Stimulated activated CD8-positive, alpha-beta memory T cell treated with anti-CD3 and anti-CD28 coated beads, Interleukin-4, amount 100 ng/mL, for 4 hours (primary cell): ENCODE results near the gene PIK3CG.

Experiments used
- DNase-seq, 2 donors: peaks; one replicate each; pipeline ENCODE4 v3.0.0-alpha.2; 2020; ENCODE audit warnings: low read depth in 2 of 2, low spot score in 1 of 2

Gene PIK3CG

DNA sequence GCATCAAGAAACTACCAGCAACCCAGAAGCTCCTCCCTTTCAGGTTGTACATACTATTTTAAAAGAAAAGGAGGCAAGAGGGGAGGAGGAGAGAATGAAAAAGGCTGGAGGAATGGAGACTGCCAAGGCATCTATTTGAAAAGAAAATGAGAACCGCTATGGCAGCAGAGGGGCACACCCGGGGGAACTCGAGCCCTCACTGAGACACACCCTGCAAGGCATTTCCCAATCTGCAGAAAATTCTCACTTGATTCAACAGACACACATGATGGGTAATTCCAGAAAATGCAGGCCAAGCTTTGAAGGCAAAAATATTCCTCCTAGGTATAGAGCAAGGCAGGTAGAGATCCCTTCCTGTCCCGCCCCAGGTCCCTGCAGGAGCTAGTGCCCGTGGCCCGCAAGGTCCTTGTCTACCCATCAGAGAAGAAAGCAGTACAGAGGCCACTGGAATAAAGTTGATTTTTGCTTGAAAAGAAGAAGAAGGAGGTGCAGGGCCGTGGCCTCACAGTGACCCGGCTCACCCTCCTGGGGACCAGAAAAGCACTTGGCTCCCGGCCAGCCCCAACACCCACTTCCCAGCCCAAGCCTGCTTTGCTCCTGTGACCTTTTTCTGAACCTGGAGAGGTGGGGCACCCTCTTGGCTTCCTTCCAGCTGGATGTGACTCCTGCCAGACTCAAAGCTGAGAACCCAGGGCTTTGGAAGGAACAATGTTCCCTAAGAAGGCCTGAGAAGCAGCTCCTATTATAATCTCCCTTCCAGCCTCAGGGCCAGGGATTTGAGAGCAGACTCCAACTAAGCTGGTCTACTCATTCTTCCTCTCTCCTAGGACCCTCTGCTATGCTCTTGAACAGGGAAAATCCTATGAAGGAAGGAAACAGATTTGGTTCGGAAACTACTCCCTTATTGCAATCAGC lies 6.2 kb upstream of the PIK3CG start:
- no peak for DNase-seq

DNA sequence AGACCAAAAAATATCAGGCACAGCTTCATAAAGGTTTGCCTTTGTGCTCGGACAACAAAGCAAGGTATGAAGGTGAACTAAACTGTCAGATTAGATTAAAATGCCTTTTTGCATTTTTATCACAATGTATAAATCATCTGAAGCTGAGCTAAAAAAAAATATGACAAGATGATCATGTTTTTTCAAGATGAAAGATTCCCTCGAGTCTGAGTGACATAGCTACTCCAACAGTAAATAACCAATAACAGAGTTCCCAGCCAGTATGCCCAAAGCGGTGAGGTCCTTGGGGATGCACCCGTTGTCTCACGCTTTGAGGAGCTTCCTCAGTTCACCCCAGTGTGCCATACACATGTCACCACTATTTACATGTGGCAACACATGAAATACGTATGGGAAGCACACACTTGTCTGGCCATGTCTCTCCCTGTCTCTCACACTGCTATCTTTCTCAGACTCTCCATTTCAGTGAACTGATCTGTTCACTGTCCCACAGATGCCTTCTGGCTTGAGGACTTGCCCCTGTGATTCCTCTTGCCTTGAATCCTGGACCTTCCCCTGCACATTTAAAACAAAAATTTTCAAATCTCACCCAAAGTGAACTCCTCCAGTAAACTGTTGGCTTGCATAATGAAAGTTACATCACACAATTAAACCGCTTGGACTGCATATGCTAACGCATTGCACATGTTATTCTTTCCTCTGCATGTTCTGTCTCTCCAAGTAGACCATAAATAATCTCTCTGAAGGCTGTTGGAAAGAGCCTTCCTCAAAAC lies 2.6 kb upstream of the PIK3CG start:
- DNase-seq: no peak

DNA sequence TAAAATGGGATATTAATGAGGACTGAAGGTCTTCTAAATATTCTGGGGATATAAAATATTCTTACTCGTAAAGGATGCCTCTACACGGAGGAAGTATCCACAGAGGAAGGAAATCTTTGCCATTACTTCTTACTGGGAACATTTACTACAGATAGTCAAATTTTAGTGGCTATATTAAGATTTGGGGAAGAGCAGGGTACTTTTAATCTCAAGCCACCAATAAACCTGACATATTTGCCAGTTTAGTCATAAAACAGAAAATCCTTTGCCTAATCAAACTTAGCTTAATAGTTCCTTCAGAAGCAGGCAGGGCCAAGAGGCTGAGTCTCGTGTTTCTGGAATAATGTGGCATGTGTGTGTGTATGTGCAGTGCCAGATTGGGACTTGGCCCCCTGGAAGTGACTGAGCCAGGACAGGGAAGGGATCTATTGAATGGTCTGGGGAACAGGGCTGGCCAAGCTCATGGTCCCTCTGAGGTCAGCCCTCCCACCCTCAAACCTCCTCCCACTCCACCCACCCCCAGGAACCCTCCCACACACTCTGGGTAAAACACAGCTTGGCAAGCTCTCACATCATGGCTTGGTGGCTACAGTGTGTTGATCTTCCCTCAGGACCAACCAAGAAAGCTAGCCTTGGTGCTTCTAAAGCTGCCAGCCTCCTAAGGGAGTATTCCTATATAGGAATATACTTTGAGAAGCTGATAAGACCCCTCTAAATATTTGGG lies 1.6 kb upstream of the PIK3CG start:
- DNase-seq: no peak

DNA sequence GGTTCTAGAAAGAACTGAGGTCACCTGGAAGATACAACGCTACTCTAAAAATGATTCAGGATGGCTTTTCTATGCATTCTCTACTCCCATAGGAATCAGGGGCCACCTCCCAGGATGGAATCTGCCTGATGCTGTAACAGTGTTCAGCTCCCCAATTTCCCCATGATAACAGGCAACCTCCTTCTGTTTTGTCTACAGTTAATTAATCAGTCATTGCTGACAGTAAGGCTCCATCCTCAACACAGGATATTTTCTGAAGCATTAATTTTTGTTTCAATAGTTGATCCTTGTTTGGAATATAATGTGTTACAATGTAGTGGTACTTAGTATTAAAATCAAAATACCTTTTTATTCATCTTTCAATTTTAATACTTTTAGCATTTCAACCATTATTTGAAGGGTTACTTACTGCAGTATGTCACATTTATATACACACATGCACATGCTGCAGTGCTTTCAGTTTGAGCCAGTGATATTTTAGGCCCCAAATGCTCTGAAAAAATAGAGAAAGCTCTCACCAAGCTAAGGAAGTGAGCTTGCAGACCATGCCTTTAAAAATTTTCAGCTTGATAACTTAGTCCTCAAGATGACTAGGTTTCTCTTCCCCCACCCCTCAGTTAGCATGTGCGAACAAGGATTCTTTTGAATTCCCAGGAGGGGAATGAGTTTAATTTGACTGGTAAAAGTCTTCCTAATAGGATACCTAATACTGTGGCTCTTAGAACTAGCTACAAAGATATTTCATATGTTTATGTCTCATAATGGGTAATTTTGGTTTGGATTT lies 592 bp upstream of the PIK3CG start:
- DNase-seq: no peak

DNA sequence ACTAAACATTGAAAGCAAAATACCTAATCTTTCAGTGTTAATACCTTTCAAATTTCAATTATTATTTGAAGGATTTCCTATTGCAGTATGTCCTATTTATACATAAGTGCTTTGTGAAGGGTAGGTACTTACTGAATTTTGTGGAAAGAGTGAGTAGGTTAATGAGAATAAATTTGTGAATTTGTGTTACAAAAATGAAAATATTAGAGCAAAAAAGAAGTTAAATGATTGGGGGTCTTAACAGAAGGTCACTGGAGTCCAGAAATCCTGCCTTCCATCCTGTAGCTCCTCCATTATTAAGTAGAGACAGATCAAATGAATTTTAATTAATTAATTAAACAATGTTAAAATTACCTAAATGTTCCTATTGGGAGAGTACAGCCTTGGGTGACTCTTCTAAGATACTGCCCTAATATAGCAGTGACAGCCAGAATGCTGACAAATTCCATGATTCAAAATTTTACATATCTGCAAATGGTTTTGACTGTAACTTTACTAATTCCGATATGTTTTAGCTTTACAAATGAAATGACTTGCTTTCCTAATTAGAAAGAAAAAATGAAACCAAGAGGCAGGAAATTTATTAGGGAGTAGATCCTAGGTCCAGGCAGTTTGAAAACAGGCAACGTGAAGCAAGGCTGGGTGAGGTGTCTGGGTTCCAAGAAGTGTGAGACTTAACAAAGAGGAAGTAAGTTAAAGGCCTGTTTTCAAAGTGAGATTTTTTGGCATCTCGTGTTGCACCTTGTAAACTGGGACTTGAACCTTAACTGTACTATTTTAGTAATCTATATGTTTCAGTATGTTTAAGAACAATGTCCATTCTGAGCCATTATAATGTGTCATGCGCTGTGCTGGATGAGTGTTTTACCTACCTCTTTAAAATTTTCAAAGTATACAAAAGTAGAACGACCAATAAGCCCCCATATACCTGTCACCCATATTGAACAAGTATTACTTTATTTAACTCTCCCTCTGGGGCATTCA lies 1.5 kb downstream of the PIK3CG start:
- no peak for DNase-seq

DNA sequence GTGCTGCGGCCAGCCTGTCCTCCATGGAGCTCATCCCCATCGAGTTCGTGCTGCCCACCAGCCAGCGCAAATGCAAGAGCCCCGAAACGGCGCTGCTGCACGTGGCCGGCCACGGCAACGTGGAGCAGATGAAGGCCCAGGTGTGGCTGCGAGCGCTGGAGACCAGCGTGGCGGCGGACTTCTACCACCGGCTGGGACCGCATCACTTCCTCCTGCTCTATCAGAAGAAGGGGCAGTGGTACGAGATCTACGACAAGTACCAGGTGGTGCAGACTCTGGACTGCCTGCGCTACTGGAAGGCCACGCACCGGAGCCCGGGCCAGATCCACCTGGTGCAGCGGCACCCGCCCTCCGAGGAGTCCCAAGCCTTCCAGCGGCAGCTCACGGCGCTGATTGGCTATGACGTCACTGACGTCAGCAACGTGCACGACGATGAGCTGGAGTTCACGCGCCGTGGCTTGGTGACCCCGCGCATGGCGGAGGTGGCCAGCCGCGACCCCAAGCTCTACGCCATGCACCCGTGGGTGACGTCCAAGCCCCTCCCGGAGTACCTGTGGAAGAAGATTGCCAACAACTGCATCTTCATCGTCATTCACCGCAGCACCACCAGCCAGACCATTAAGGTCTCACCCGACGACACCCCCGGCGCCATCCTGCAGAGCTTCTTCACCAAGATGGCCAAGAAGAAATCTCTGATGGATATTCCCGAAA lies 2.7 kb downstream of the PIK3CG start:
- DNase-seq: no peak

DNA sequence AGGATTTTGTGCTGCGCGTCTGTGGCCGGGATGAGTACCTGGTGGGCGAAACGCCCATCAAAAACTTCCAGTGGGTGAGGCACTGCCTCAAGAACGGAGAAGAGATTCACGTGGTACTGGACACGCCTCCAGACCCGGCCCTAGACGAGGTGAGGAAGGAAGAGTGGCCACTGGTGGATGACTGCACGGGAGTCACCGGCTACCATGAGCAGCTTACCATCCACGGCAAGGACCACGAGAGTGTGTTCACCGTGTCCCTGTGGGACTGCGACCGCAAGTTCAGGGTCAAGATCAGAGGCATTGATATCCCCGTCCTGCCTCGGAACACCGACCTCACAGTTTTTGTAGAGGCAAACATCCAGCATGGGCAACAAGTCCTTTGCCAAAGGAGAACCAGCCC lies 3.3 kb downstream of the PIK3CG start:
- no peak for DNase-seq

DNA sequence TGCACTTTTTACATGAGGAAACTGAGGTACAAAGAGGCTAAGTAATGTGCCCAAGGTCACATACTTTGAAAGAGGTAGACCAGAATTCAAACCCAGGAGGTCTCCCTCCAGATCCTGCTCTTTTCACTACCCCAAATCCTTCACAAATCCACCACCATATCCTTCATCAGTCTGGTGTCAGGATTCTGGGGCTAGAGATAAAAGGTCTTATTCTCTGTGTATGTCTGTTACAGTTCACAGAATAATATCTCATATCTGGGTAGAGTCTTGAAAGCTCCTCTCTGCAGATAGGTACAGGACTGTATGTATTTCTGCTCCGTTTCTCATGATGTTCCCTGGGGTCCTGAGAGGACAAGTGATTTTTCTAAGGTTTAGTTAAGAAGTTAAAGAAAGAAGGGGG lies 4.9 kb downstream of the PIK3CG start:
- no peak for DNase-seq

DNA sequence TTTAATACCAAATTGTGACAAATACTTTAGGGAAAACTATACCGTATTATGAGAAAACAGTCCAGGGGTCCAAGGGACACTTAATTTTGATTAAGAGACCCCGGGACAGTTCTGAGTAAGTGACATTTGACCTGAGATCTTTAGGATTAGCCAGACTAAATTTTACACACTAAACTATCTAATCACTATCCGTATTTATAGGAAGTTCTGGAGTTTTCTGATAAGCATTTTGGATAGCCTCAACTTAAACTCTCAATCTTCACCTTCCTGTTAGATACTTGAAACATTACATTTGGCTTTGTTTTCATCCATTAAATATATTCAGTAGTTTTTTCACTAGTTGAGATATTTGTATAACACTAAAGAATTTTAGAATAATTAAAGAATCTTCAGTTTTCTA lies 5.4 kb downstream of the PIK3CG start:
- no peak for DNase-seq

DNA sequence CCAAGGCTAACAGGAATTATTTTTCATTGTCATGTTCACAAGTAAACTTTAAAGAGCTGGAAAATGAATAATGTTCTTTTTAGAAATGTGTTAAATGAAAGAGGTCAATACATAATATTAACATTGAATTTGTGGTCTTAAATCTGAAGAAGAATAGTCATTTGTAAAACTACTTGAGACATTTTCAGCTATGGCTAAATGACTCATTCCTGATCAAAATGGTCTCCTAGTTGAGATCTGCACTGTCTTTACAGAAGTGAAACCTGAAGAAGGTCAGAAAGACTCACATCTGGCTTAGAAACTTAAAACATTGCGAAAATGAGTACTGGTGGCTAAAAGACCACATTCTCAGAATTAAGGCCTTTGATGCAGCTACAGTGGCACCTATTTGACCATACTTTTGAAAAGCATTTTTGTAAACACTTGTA lies 5.9 kb downstream of the PIK3CG start:
- no peak for DNase-seq

DNA sequence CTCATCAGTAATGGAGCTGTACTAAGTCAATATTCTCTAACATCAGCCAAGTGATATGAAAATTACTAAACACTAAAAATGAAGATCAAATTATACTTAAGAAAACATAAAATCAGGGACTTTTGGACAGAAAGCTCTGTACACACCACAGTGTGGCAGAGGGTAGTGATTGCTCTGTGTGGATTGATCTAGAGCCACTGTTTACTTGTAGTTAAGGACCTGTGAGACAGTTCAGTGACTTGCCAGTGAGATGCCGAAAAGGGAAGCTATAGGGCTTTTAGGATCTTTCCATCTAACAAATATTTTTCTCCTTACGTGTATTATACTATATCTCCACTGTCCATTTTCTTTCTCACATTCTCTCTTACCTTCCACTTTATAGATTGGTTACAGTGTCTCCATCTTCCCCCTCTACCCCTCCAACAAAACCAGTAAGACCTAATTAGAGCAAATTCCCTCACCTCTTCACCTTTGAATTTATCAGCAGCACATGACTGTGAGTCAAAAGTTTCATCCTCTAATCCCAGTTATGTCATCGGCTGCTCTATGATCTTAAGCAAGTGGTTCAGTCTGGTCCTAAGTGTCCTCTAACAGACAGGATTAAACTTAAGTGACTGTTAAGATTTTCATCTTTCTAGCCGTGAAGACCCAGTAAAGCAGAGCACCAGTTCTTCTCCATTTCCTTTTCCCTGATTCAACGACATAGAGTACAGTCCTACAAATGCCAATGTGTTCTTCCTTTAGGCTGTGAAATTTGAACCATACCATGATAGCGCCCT lies 6.9 kb downstream of the PIK3CG start:
- DNase-seq: no peak

DNA sequence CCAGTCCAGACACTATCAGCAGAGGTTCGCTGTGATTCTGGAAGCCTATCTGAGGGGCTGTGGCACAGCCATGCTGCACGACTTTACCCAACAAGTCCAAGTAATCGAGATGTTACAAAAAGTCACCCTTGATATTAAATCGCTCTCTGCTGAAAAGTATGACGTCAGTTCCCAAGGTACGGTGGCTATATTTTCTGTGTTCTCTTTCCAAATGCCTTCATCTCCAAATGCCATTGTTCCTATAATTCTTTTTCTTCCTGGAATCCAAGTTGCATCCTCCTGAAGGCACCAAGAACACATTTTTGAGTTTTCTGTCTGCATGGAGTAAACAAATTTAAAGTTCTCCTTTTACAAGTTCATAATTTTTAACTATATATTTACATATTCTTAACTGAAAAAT lies 7.7 kb downstream of the PIK3CG start:
- no peak for DNase-seq

DNA sequence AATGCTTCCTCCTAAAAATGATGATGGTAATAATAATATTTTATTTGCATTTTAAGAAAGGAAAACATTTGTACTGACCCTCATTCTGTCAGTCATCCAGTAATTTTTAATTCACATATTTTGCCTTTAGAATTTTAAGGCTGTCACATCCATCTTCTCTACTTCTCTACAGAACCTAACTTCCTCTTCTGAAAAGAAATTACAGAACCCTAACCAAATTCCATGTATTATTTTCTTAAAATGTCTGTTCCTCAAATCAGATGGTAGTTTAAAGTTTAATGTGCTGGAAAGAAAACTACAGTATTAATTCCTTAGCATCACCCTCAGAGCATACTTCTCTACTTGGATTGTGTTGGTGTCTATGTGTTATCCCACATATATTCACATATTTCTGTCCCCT lies 9.0 kb downstream of the PIK3CG start:
- no peak for DNase-seq

DNA sequence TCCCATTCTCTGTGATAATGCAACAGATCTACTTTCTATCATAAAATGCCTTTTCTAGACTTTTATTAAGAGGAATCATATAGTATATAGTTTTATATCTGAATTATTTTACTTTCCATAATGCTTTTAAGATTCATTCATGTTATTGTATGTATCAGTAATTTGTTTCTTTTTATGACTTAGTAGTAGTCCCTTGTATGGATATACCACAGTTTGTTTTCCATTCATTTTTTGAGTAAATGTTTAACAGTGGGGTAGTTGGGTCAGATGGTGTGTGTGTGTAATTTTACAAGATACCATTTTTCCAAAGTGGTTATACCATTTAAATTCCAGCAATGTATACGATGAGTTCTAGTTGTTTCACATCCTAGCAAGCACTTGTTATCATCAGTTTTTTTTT lies 10.4 kb downstream of the PIK3CG start:
- no peak for DNase-seq

DNA sequence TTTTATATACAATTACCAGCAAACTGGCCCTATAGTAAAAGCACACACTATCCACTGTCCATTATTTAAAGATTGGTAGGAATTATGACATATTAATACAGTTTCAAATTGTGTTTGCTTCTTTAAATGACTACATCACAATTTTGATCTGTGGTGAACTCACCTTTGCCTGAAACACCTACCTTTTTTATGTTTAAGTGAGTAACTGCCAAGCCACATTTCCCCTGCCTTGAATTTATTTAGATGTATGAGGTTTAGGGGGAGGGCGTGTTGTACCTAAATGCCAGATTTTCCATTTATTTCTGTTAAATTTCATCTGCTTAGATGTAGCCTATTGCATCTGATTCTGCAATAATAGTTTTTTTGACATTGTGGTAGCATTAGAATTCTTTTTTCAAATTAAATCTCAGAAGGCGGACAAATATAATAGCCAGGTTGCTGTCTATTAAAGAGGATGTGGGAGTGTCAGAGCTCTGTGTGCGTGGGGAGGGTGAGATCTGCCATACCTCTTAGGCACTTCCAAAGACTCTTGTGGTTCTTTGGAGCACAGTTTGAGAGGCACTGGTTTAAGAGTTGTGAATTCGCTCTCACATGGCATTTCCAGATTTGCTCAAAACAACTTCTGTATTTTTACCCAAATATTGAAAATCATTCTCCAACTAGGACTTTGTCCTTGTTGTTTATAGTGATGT lies 13.8 kb downstream of the PIK3CG start:
- no peak for DNase-seq

DNA sequence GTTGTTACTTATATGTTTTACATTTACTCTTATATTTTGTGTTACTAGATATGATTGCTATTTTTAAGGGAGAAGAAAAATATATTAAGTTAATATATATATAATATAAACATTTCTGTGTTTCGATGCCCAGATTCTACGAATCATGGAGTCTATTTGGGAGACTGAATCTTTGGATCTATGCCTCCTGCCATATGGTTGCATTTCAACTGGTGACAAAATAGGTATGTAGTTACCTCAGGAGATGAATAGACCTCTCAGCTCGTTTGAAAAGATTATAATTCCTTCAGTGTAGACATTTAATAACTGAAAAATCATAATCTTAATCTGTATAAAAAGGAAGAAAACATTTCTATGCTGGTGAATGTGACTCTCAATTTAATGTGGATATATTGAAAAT lies 16.9 kb downstream of the PIK3CG start:
- DNase-seq: no peak

DNA sequence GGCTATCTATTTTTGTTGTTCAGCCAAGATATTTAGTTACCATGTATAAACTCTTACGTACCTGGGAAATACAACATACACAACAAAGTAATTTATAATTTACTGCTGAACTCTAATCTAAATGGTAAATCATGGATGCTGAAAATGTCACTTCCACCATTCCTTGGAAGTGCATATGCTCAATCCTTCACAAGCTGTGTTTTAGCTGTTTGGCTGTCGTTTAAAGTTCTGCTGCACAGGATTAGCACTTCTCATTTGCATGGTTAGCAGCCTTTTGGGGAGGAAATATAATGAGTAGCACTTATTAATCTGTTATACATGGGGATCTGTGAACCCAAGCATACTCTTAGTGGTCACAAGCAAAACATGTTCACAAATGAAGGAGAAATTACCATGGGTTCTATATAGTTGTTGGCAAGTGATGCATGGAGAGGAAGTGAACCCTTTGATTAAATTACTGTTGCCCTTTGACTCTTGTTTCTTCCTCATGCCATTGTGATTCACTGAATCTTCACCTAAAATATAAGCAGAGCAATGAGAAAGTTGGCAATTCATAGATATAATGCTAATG lies 18.5 kb downstream of the PIK3CG start:
- DNase-seq: no peak
